Activated naive CD8-positive, alpha-beta T cell treated with anti-CD3 and anti-CD28 coated beads for 36 hours (primary cell): Measurements from ENCODE around the gene ZNF587B. TPM values are rescaled to one million over a fixed set of nuclear protein-coding genes. Genes with fewer than 3 reads are reported as not detected.
"Not testable (repeated sequence)": the region's sequence is repeated elsewhere in the genome, so short reads cannot be mapped to it uniquely, and the experiment has no call there.

Source experiments
- DNase-seq: peaks from one replicate; pipeline ENCODE4 v3.0.0; 2021
- H3K27ac Mint-ChIP-seq: one replicate; pipeline ENCODE4 v1.8.0; 2022; ENCODE audit warnings: mild to moderate bottlenecking, moderate library complexity, mixed read lengths
- H3K27me3 Mint-ChIP-seq: one replicate; pipeline ENCODE4 v1.8.0; 2022; ENCODE audit warnings: mild to moderate bottlenecking, mixed read lengths
- H3K36me3 Mint-ChIP-seq: one replicate; pipeline ENCODE4 v1.8.0; 2021; ENCODE audit warnings: mild to moderate bottlenecking, mixed read lengths
- H3K4me1 Mint-ChIP-seq: one replicate; pipeline ENCODE4 v1.8.0; 2021; ENCODE audit warnings: mixed read lengths
- H3K4me3 Mint-ChIP-seq: one replicate; pipeline ENCODE4 v1.8.0; 2022; ENCODE audit warnings: mild to moderate bottlenecking, moderate library complexity, mixed read lengths
- H3K9me3 Mint-ChIP-seq: one replicate; pipeline ENCODE4 v1.8.0; 2022; ENCODE audit warnings: mixed read lengths
- total RNA-seq, 2 experiments: library from RNA; stranded (reverse); gene quantifications; one replicate each; pipeline ENCODE4 v1.2.3, GENCODE V29; 2021

Gene ZNF587B
- total RNA-seq, 2 experiments from 2014 or later: 29.3 to 32.6 TPM

DNA sequence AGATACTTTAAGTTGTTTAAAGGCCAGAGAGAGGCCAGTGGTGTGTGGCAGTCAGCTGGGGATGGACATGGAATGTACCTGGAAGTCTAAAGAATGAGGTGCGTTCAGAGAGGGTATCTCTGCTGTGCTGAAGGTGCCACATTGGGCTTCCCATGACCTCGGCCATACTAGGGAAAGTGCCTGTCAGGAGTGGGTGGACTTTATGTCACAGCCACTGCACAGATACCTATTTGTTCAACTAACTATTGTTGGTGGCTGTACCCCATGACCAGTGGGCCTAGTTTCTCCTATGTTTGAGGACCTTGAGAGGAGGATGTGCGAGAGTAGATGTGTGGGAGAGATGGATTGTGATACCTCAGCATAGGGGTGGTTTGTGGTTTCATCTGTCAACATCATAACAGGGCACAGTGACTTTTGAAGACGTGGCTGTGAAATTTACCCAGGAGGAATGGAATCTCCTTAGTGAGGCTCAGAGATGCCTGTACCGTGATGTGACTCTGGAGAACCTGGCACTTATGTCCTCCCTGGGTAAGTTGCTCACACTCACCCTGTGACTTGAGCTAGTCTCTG is 8.6 kb downstream of the ZNF587B start:
- not testable (repeated sequence) for H3K9me3 Mint-ChIP-seq, H3K27me3 Mint-ChIP-seq, H3K27ac Mint-ChIP-seq, H3K4me3 Mint-ChIP-seq, DNase-seq
- peaks cover 19% of the 10 kb centered on the region for H3K4me1 Mint-ChIP-seq
- peaks cover 25% of the 10 kb centered on the region for H3K36me3 Mint-ChIP-seq

DNA sequence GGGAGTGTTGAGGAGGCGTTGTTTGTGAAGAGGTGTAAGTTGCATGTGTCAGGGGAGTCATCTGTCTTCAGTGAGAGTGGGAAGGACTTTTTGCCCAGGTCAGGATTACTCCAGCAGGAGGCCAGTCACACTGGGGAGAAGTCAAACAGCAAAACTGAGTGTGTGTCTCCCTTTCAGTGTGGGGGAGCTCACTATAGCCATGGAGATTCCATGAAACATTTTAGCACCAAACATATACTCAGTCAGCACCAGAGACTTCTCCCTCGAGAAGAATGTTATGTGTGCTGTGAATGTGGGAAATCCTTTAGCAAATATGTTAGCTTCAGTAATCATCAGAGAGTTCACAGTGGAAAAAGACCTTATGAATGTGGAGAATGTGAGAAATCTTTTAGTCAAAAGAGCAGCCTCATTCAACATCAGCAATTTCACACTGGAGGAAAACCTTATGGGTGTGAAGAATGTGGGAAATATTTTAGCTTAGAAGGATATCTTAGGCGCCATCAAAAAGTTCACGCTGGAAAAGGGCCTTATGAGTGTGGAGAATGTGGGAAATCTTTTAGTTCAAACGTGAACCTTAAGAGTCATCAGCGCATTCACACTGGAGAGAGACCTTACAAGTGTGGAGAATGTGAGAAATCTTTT is 11.1 kb downstream of the ZNF587B start:
- Mint-ChIP-seq H3K27me3 (no peaks in the 10 kb centered on the region), H3K9me3 (no peaks in the 10 kb centered on the region), H3K36me3 (peaks cover 38% of the 10 kb centered on the region), H3K27ac (no peak overlapping the region), H3K4me3 (no peak overlapping the region), H3K4me1 (peaks cover 22% of the 10 kb centered on the region)
- DNase-seq: no peak

DNA sequence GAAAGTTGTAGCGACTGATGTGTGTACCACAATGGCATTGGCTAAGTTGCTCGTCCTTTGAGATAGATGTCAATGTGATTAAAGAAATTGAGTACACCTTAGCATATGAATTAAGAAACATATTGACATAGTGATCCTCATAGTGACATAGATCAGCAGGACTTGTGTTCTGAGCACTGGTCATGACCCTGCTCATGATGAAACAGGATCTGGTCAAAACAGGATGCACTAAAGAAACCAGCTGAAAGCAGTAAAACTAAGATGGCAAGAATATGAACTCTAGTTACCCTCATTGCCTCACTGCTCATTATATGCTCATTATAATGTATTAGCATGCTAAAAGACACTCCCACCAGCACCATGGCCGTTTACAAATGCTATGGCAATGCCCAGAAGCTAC is 17.1 kb downstream of the ZNF587B start:
- peaks cover 53% of the 10 kb centered on the region for H3K36me3 Mint-ChIP-seq
- not testable (repeated sequence) for DNase-seq

DNA sequence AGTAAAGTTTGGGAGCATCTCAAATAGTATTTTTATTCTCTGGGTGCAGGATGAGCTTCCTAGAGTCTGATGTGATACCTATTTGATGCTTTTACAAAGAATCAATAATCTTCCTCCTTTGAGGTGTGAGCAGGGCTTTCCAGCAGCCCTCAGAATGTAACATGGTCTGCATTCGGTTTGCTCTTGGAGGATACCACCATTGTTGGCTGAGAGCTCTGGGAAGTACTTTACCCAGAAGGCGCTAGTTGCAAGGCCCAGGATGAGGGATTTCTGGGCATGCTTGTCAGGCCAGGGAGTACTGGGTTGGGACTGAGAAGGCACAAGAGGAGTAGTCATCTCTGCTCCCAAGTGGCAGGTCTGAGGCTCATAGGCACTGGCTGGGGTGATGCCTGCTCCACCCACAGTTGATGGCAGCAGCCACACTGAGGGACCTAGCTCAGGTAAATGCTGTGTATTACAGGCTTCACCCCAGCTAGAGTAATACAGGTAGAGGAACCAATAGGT is 19.1 kb downstream of the ZNF587B start:
- H3K36me3 Mint-ChIP-seq: peaks cover 55% of the 10 kb centered on the region
- peak overlapping the region; percentile 87 for H3K4me3 Mint-ChIP-seq
- not testable (repeated sequence) for H3K9me3 Mint-ChIP-seq, DNase-seq, H3K27me3 Mint-ChIP-seq
- H3K27ac Mint-ChIP-seq: peak overlapping the region; percentile 87
- peaks cover 23% of the 10 kb centered on the region for H3K4me1 Mint-ChIP-seq

More for the DNA sequence above, 17.1 kb downstream of the ZNF587B start:
- H3K27me3 Mint-ChIP-seq, H3K4me3 Mint-ChIP-seq, H3K9me3 Mint-ChIP-seq, H3K27ac Mint-ChIP-seq: not testable (repeated sequence)
- peaks cover 26% of the 10 kb centered on the region for H3K4me1 Mint-ChIP-seq

DNA sequence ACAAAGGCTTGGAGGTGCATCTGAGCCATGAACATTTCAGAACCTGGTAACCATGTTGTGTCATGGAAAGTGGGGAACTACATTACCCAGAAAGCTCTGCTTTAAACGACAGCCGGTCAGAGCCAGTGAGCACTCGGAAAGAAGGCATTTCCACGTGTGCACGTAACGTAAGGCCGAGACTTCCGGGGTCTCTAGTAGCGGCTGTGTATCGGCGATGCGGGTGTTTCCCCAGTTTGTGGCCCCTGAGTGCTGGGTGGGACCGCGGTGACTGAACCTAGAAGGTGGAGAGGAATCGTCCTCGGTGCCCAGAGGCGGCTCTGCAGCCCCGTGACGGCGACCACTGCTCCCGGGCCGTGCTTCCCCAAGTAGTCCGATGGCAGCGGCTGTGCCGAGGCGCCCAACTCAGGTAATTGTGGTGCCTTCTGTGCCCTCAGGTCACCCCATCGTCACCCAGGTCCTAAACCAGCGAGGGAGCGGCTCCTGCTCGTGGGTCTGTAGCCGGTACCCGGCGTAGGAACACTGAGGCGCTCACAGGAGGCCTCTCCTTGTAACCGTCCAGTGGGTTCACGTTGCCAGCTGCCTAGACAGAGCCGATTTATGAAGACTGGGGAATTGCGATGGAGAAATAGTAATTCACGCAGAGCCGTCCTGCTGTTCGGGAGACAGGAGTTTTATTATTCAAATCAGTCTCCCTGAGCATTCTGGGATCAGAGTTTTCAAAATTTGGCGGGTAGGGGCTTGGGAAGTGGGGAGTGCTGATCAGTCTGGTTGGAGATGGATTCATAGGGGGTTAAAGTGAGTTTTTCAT is 19.8 kb downstream of the ZNF587B start, which contains the start of gene ZNF587:
ZNF587 (plus strand) TSS at position 194 of the 808 bp plus-strand sequence; CDS start at position 374, 180 bp downstream.
- not testable (repeated sequence) for H3K27me3 Mint-ChIP-seq
- H3K36me3 Mint-ChIP-seq: peaks cover 58% of the 10 kb centered on the region

DNA sequence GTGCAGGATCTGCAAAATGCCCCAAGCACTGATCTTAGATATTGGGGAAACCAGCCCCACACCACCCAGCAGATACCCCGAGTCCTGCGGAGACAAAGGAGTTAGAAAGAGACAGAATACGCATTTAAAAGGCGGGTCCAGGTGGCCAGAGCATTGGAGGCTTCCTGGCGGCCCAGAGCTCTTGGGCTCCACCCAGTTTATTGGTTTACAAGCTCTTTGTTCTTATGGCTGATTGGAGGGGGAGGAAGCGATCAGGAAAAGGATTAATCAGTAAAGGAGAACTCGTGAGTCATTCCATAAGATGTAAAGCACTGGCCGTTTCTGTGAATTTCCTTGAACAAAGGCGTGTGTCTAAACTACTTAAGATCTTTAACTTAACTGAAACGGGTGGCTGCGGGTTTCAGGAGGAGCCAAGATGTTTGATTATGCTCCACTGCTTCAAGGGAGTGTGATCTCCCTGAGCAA is 20.5 kb downstream of the ZNF587B start:
- Mint-ChIP-seq H3K4me1 (peaks cover 23% of the 10 kb centered on the region), H3K27ac (peak overlapping the region; percentile 87), H3K27me3 (no peaks in the 10 kb centered on the region), H3K4me3 (peak overlapping the region; percentile 87), H3K9me3 (peaks cover 5% of the 10 kb centered on the region), H3K36me3 (peaks cover 57% of the 10 kb centered on the region)
- DNase-seq: peak; percentile 8

More for the DNA sequence above, 19.8 kb downstream of the ZNF587B start, which contains the start of gene ZNF587:
- peak; percentile 84 for DNase-seq
- H3K4me1 Mint-ChIP-seq: peaks cover 23% of the 10 kb centered on the region
- H3K27ac Mint-ChIP-seq: peak within 1 kb of the TSS; percentile 87
- peak within 1 kb of the TSS; percentile 87 for H3K4me3 Mint-ChIP-seq
- not testable (repeated sequence) for H3K9me3 Mint-ChIP-seq

DNA sequence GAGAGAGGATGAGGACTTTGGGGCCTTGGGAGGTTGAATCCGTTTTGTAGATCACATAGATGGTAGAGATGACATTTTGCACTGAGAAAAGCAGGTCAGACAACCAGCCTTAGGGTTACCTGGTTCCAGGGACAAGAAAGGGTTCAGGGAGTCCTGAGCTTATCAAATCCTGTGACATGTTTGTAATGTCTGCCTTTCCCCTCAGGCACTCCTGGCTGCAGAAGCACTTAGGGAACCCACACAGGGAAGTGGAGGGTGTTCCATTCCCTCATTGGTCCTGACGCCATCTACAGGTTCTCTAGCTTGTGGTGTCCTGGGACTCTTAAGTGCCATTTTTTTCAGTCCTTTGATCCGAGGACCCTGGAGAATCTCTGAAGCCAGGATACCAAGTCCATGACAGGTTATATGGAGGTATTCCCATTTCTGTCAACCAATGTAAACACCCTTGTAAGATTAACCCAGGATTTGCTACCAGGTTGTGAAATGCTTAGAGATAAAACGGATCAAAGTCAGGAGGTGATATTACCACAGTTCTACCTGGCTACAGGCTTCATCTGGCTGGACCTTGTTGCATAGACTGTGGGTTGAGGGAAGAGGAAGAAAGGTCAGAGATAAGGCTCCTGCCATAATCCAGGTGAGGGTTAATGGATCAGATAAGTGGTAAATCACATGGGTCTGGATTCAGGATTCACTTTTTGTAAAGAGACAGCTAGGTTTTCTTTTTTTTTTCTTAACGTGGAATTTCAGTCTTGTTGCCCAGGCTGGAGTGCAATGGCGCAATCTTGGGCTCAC is 21.9 kb downstream of the ZNF587B start:
- not testable (repeated sequence) for DNase-seq, H3K27me3 Mint-ChIP-seq, H3K4me3 Mint-ChIP-seq, H3K9me3 Mint-ChIP-seq, H3K27ac Mint-ChIP-seq
- Mint-ChIP-seq H3K4me1 (peaks cover 22% of the 10 kb centered on the region), H3K36me3 (peaks cover 65% of the 10 kb centered on the region)

DNA sequence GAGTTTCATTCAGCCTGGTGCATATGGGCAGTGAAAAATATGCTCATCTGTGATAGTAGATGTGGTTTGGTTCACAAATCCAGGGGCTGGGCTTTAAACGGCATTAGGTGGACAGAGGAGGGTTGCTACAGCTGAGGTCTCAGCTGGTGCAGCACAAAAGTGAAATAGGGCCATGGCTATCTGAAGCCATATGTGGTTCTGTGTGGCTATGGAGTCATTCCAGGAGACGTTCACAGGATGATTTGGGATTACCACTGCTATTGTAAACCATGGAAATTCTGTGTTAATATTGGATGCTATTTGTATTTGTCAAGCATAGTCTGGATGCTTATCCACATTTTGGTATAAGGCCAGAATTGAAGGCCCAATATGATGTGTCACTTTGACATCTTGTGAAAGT is 24.0 kb downstream of the ZNF587B start:
- DNase-seq, H3K9me3 Mint-ChIP-seq, H3K27me3 Mint-ChIP-seq: not testable (repeated sequence)

DNA sequence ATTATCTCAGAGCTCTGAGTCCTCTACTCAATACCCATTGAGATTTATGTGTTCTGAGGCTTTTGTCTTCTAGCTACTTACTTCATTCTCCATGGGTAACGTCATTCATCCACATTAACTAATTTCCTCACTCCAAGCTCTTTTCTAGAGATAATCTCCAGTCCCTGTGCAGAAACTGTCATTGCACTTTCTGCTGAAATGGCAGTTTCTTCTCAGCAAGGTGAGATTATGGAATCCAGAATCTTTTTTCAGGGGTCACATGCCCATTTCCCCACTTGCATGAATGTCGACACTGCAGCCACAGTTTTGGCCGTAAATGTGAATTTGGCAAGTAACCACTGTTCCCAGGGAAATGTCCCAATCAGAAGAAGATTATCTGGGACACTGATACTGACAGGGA is 32.3 kb downstream of the ZNF587B start:
- not testable (repeated sequence) for H3K27ac Mint-ChIP-seq, H3K4me1 Mint-ChIP-seq, H3K27me3 Mint-ChIP-seq, DNase-seq, H3K4me3 Mint-ChIP-seq
- Mint-ChIP-seq H3K9me3 (peaks cover 44% of the 10 kb centered on the region), H3K36me3 (peaks cover 91% of the 10 kb centered on the region)

More for the DNA sequence above, 24.0 kb downstream of the ZNF587B start:
- not testable (repeated sequence) for H3K27ac Mint-ChIP-seq, H3K4me3 Mint-ChIP-seq
- Mint-ChIP-seq H3K4me1 (peaks cover 21% of the 10 kb centered on the region), H3K36me3 (peaks cover 78% of the 10 kb centered on the region)

DNA sequence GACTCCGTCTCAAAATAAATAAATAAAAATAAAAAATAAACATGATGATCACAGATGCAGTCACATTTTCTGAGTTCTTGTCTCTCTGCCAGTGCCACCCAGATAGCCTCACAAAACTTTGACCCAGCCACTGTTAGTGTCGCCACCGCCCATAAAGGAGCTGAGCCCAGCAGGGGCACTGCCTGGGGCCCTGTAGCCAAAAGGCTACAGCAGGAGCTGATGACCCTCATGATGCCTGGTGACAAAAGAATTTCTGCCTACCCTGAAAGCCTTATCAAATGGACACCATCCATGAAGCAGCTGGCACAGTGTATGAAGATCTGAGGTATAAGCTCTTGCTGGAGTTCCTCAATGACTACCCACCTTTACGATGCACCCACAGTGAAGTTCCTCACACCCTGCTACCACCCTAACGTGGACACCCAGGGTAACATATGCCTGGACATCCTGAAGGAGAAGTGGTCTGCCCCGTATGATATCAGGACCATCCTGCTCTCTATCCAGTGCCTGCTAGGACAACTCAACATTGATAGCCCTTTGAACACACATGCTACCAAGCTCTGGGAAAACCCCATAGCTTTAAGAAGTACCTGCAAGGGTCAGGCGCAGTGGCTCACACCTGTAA is 37.9 kb downstream of the ZNF587B start:
- Mint-ChIP-seq H3K27me3 (no peaks in the 10 kb centered on the region), H3K36me3 (peaks cover 92% of the 10 kb centered on the region), H3K27ac (no peak overlapping the region), H3K9me3 (peaks cover 50% of the 10 kb centered on the region), H3K4me3 (no peak overlapping the region), H3K4me1 (no peaks in the 10 kb centered on the region)
- DNase-seq: no peak

DNA sequence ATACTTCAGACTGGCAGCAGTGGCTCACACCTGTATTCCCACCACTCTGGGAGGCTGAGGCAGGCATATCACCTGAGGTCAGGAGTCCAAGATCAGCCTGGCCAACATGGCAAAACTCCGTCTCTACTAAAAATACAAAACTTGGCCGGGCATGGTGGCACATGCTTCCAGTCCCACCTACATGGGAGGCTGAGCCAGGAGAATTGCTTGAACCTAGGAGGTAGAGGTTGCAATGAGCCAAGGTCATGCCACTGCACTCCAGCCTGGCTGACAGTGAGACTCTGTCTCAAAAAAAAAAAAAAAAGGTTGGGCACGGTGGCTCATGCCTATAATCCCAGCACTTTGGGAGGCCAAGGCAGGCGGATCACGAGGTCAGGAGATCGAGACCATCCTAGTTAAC is 39.6 kb downstream of the ZNF587B start:
- not testable (repeated sequence) for H3K4me1 Mint-ChIP-seq, H3K4me3 Mint-ChIP-seq, DNase-seq, H3K27me3 Mint-ChIP-seq, H3K27ac Mint-ChIP-seq
- H3K36me3 Mint-ChIP-seq: peaks cover 92% of the 10 kb centered on the region
- H3K9me3 Mint-ChIP-seq: peaks cover 57% of the 10 kb centered on the region

DNA sequence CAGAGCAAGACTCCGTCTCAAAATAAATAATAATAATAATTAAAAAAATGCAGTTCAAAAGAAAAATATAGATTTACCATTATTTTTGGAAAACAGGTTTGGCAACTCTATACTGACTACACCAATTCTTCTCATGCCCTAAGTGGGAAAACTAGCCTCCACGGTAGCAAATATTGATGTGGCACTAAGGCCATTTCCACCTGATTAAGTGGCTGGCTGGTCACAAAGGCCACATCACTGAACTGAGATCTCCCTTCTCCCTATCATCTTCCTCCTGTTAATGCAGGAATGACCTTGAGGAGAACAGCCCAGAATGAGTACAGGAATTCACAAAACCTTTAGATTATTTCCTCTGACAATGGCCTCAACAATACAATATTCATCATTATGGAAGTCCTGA is 40.1 kb downstream of the ZNF587B start:
- no peak for DNase-seq
- Mint-ChIP-seq H3K27ac (no peak overlapping the region), H3K9me3 (peaks cover 55% of the 10 kb centered on the region), H3K4me1 (no peaks in the 10 kb centered on the region), H3K36me3 (peaks cover 92% of the 10 kb centered on the region), H3K27me3 (no peaks in the 10 kb centered on the region), H3K4me3 (no peak overlapping the region)

DNA sequence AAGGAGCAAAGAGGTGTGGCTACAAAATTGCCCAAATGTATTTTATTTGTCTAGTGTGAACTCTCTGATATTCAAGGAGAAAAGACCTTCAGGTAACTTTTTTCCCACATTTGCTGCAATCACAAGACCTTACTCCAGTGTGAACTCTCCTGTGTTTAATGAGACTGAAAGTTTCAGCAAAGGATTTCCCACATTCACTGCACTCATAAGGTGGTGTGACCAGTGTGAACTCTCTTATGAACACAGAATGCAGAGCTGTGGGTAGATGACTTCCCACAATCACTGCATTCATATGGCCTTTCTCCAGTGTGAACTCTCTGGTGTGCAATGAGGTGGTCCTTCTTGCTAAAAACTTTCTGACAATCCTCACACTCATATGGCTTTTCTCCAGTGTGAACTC is 42.4 kb downstream of the ZNF587B start:
- no peaks in the 10 kb centered on the region for H3K27me3 Mint-ChIP-seq
- no peak for DNase-seq
- no peaks in the 10 kb centered on the region for H3K4me1 Mint-ChIP-seq
- H3K27ac Mint-ChIP-seq: no peak overlapping the region
- H3K4me3 Mint-ChIP-seq: no peak overlapping the region
- peaks cover 93% of the 10 kb centered on the region for H3K36me3 Mint-ChIP-seq
- H3K9me3 Mint-ChIP-seq: peaks cover 59% of the 10 kb centered on the region
